HEK293 (cell line): Measurements from ENCODE around the gene FAM20B.

Source experiments
- CTCF ChIA-PET: fragments of 350-600 bp; formaldehyde crosslinking; extraction: SDS; loops from one replicate; lab custom pipeline; 2021; ENCODE audit warnings: antibody characterized with exemption; lab: Yijun Ruan, JAX
- POLR2A ChIA-PET: fragments of 300-600 bp; formaldehyde crosslinking; extraction: SDS; loops from one replicate; lab custom pipeline; 2020; ENCODE audit warnings: antibody characterized with exemption, inconsistent platforms; lab: Yijun Ruan, JAX
- H3K27ac ChIP-seq: fragments of 200-500 bp; sonication (Bioruptor generic); 2 replicates; pipeline ENCODE4 v1.5.1; 2014; ENCODE audit warnings: low read depth, low read length, control low read depth, inconsistent platforms; ENCODE audit errors: extremely low read depth
- H3K36me3 ChIP-seq, 2 experiments: fragments of 200-500 bp in 1 of 2; sonication (Bioruptor generic) in 1 of 2; 1 replicate in 1 of 2; 2 replicates in 1 of 2; pipeline ENCODE4 v1.5.1; 2014 to 2017; ENCODE audit warnings: inconsistent platforms in 2 of 2, low read length in 2 of 2; ENCODE audit not compliant: control insufficient read depth in 2 of 2, insufficient read depth in 1 of 2
- H3K4me1 ChIP-seq: fragments of 200-500 bp; sonication (Bioruptor generic); 2 replicates; pipeline ENCODE4 v1.5.1; 2014; ENCODE audit warnings: mild to moderate bottlenecking, low read length, inconsistent platforms; ENCODE audit not compliant: control insufficient read depth, insufficient read depth
- H3K4me3 ChIP-seq: 2 replicates; pipeline ENCODE4 v1.5.1; 2011; ENCODE audit warnings: low read depth, mild to moderate bottlenecking, control low read depth, low read length, moderate library complexity
- H3K9me3 ChIP-seq: fragments of 200-500 bp; sonication (Bioruptor generic); 2 replicates; pipeline ENCODE4 v1.5.1; 2014; ENCODE audit warnings: low read depth, low read length, inconsistent platforms; ENCODE audit not compliant: control insufficient read depth, insufficient read depth
- GFI1B ChIP-seq: fragments of 450-650 bp; formaldehyde crosslinking; IDR thresholded peaks from 2 replicates; pipeline ENCODE4 v1.5.1; 2016; ENCODE audit warnings: missing biosample characterization, missing genetic modification characterization
- KLF9 ChIP-seq: fragments of 450-650 bp; formaldehyde crosslinking; IDR thresholded peaks from 2 replicates; pipeline ENCODE4 v1.5.1; 2016; ENCODE audit warnings: missing biosample characterization, missing genetic modification characterization, low read depth
- RBAK ChIP-seq: fragments of 450-650 bp; formaldehyde crosslinking; IDR thresholded peaks from 2 replicates; pipeline ENCODE4 v1.5.1; 2016; ENCODE audit warnings: missing biosample characterization, missing genetic modification characterization
- SETDB1 ChIP-seq: IDR thresholded peaks from one replicate; pipeline ENCODE4 v1.6.1; 2017; ENCODE audit warnings: mild to moderate bottlenecking, low read length, moderate library complexity, mixed read lengths; ENCODE audit not compliant: insufficient read length
- WT1 ChIP-seq: fragments of 450-650 bp; formaldehyde crosslinking; IDR thresholded peaks from 2 replicates; pipeline ENCODE4 v1.5.1; 2016; ENCODE audit warnings: missing biosample characterization, missing genetic modification characterization
- ZBTB20 ChIP-seq: fragments of 450-650 bp; formaldehyde crosslinking; IDR thresholded peaks from 2 replicates; pipeline ENCODE4 v1.5.1; 2016; ENCODE audit warnings: missing biosample characterization, missing genetic modification characterization
- ZIC2 ChIP-seq: fragments of 450-650 bp; formaldehyde crosslinking; IDR thresholded peaks from 2 replicates; pipeline ENCODE4 v1.5.1; 2016; ENCODE audit warnings: missing biosample characterization, missing genetic modification characterization
- ZNF169 ChIP-seq: fragments of 450-650 bp; formaldehyde crosslinking; IDR thresholded peaks from 2 replicates; pipeline ENCODE4 v1.5.1; 2016; ENCODE audit warnings: missing biosample characterization, missing genetic modification characterization
- ZNF175 ChIP-seq: fragments of 450-650 bp; formaldehyde crosslinking; IDR thresholded peaks from 2 replicates; pipeline ENCODE4 v1.5.1; 2016; ENCODE audit warnings: missing biosample characterization, missing genetic modification characterization
- ZNF292 ChIP-seq: fragments of 450-650 bp; formaldehyde crosslinking; IDR thresholded peaks from 2 replicates; pipeline ENCODE4 v1.5.1; 2016; ENCODE audit warnings: low read depth, missing biosample characterization, missing genetic modification characterization, borderline replicate concordance
- ZNF501 ChIP-seq: fragments of 450-650 bp; formaldehyde crosslinking; IDR thresholded peaks from 2 replicates; pipeline ENCODE4 v1.5.1; 2016; ENCODE audit warnings: missing biosample characterization, missing genetic modification characterization
- ZNF548 ChIP-seq: fragments of 450-650 bp; formaldehyde crosslinking; IDR thresholded peaks from 2 replicates; pipeline ENCODE4 v1.5.1; 2016; ENCODE audit warnings: missing biosample characterization, missing genetic modification characterization
- ZNF549 ChIP-seq: fragments of 450-650 bp; IDR thresholded peaks from 2 replicates; pipeline ENCODE4 v1.5.1; 2018; ENCODE audit warnings: missing biosample characterization, missing genetic modification characterization, mild to moderate bottlenecking, inconsistent platforms, moderate library complexity
- ZNF560 ChIP-seq: fragments of 450-650 bp; formaldehyde crosslinking; IDR thresholded peaks from 2 replicates; pipeline ENCODE4 v1.5.1; 2017; ENCODE audit warnings: missing biosample characterization, missing genetic modification characterization, borderline replicate concordance
- ZNF658 ChIP-seq: fragments of 450-650 bp; formaldehyde crosslinking; IDR thresholded peaks from 2 replicates; pipeline ENCODE4; 2016; ENCODE audit warnings: missing biosample characterization, missing genetic modification characterization
- ZNF768 ChIP-seq: fragments of 450-650 bp; formaldehyde crosslinking; IDR thresholded peaks from 2 replicates; pipeline ENCODE4 v1.5.1; 2018; ENCODE audit warnings: missing biosample characterization, mild to moderate bottlenecking, missing genetic modification characterization
- TF ChIP-seq, protein P1 (sequence below): fragments of 450-650 bp; formaldehyde crosslinking; IDR thresholded peaks from 2 replicates; pipeline ENCODE4 v1.5.1; 2016; ENCODE audit warnings: missing biosample characterization, missing genetic modification characterization
- TF ChIP-seq, protein P2 (sequence below): fragments of 450-650 bp; formaldehyde crosslinking; IDR thresholded peaks from 2 replicates; pipeline ENCODE4 v1.5.1; 2016; ENCODE audit warnings: missing biosample characterization, missing genetic modification characterization
- TF ChIP-seq, protein P3 (sequence below): fragments of 450-650 bp; formaldehyde crosslinking; IDR thresholded peaks from 2 replicates; pipeline ENCODE4 v1.5.1; 2016; ENCODE audit warnings: missing biosample characterization, missing genetic modification characterization

Gene FAM20B

DNA sequence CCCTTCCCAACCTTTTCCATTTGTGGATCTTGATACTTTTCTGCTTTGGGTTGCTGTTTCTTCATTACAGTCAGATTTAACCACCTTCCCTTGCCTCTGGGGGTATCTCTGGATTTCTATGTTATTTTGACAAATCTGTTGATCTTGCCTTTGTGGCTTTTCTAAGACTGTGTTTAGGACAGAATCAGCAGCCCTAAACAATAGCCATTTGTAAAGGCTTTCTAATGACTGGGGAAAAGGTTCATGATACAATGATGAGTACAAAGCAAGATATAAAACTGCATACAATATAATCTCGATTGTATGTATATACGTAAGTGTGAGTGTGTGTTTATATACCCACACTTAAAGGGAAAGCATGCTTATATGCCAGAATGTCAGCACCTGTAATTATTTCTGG lies 27.8 kb downstream of the FAM20B start:
- Histone ChIP-seq H3K9me3 (no peaks in the 10 kb centered on the region), H3K4me3 (no peak overlapping the region), H3K4me1 (no peaks in the 10 kb centered on the region), H3K36me3 (peaks cover 3 to 36% of the 10 kb centered on the region in 2 experiments; a peak in 2 of 3 replicates), H3K27ac (no peak overlapping the region)
- TF ChIP-seq ZNF292 (tag by site-specific recombination) (no peak), KLF9 (tag by site-specific recombination) (no peak), ZNF501 (no peak), ZNF658 (tag by site-specific recombination) (no peak), ZNF175 (no peak), ZIC2 (no peak)
- TF ChIP-seq, protein P1, sequence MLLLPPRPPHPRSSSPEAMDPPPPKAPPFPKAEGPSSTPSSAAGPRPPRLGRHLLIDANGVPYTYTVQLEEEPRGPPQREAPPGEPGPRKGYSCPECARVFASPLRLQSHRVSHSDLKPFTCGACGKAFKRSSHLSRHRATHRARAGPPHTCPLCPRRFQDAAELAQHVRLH (tag by site-specific recombination) = no peak
- POLR2A ChIA-PET = no interaction called here
- CTCF ChIA-PET = interaction anchor here (0.6 kb wide), 1 partner anchor 317 kb away, joined by 3 read pairs; no protein-coding TSS in a partner anchor

DNA sequence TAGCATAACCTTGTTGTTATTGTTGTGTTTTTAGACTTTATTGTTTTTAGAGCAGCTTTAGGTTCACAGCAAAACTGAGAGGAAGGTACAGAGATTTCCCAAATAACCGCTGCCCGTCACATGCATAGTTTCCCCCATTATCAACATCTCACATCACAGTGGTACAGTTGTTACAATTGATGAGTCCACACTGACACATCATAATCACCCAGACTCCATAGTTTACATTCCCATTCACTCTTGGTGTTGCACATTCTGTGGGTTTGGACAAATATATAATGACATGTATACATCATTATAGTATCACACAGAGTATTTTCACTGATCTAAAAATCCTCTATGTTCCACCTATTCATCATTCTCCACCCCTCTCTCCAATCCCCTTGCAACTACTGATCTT lies 30.2 kb downstream of the FAM20B start:
- peaks cover 3 to 35% of the 10 kb centered on the region in 2 experiments for H3K36me3 ChIP-seq
- no peak overlapping the region for H3K27ac ChIP-seq
- no peak overlapping the region for H3K4me3 ChIP-seq
- no peaks in the 10 kb centered on the region for H3K4me1 ChIP-seq
- ChIA-PET CTCF (interaction anchor here (1.5 kb wide), 1 partner anchor 9 kb away, joined by 3 read pairs; no protein-coding TSS in a partner anchor), POLR2A (no interaction called here)
- TF ChIP-seq ZNF549 (tag by site-specific recombination) (peak; percentile 61; the same call in 1 of the 2 replicates), GFI1B (tag by site-specific recombination) (no peak)
- TF ChIP-seq, all 188 proteins: peak for 1
- H3K9me3 ChIP-seq = no peaks in the 10 kb centered on the region

DNA sequence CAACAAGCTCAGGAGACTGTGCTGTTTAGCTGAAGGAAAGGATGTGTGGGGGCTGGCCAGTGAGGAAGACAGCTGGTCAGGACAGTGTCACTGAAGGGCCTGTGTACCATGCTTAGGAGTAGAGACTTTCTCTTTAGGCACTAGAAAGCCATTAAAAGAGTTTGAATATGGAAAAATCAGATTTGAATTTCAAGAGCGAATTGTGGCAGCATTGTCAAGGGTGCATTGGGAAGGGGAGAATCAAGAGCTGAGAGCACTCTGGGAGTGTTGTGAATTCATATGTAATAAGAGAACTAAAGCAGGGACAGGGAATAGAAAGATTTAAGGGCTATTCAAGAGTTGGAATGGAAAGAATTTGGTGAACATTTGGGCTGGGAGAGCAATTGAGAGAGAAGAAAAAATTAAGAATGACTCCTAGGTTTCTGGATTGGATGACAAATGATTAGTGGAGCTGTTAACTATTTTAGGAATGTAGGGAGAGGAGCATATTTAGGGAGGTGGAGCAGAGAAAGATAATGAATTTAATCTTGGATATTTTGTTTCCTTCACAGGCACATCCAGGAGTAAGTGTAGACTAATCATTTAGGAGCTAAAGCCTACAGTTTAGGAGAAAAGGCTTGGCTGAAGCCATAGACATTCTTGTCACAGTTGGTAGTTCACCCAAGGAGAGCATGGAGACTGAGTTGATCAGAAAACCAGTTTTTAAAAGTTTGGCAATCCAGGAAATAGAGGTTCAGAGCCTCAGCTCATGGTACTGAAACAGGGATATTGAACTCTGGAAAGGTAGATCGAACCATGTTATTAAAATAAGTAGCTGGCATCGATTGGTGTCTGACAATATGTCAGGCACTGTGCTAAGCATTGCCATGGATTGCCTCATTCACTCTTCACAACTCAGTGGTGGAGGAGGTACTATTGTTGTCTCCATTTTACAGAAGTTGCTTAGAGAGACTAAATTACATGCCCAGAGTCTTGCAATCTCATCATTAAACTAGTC lies 33.1 kb downstream of the FAM20B start:
- H3K4me1 ChIP-seq = no peaks in the 10 kb centered on the region
- H3K36me3 ChIP-seq = peaks cover 3 to 39% of the 10 kb centered on the region in 2 experiments
- no peak overlapping the region for H3K4me3 ChIP-seq
- POLR2A ChIA-PET = no interaction called here
- CTCF ChIA-PET = interaction anchor here (0.5 to 0.7 kb wide), 2 partner anchors 35 to 284 kb away, joined by 3 to 5 read pairs; no protein-coding TSS in a partner anchor
- H3K9me3 ChIP-seq = no peaks in the 10 kb centered on the region
- TF ChIP-seq ZNF548 (no peak), WT1 (tag by site-specific recombination) (peak; percentile 14; the same call in 1 of the 2 replicates)
- TF ChIP-seq, all 188 proteins: peak for 1
- H3K27ac ChIP-seq = no peak overlapping the region

DNA sequence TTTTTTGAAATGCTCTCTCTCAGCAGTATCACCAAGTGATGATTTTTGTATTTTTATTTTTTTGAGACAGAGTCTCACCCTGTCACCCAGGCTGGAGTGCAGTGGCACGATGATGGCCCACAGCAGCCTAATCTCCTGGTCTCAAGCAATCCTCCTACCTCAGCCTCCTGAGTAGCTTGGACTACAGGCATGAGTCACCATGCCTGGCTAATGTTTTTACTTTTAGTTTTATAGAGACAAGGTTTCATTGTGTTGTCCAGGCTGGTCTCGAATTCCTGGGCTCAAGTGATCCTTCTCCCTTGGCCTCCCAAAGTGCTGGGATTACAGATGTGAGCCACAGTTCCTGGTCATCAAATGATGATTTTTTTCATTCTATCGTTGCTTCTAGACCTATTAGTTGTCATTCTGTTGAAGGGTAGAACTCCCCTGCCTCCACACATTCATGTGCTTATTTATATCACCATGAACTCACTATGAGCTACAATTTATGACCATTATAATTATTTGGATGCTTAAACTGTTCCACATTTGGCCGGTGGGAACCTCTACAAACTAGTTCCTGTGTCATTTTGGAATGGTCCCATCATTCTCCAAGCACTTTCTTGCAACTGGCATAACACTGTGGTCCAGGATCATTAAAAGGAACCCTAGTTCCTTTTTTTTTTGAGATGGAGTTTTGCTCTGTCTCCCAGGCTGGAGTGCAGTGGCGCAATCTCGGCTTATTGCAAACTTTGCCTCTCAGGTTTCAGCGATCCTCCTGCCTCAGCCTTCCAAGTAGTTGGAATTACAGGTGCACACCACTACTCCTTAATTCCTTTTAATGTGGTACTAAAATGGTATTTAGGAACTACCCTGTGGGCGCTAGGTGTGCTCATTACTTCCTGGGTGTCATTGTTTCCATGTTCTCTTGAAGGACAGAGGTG lies 35.9 kb downstream of the FAM20B start:
- H3K27ac ChIP-seq = no peak overlapping the region
- H3K9me3 ChIP-seq = no peaks in the 10 kb centered on the region
- ChIA-PET CTCF (interaction anchor here (1.7 kb wide), 1 partner anchor 17 kb away, joined by 5 read pairs; no protein-coding TSS in a partner anchor), POLR2A (no interaction called here)
- no peaks in the 10 kb centered on the region for H3K4me1 ChIP-seq
- H3K4me3 ChIP-seq = no peak overlapping the region
- peaks cover 0 to 38% of the 10 kb centered on the region in 2 experiments; a peak in 2 of 3 replicates for H3K36me3 ChIP-seq
- TF ChIP-seq SETDB1 (no peak), ZNF768 (no peak), RBAK (tag by site-specific recombination) (no peak), ZBTB20 (no peak), ZNF169 (tag by site-specific recombination) (no peak), ZNF560 (tag by site-specific recombination) (no peak)
- TF ChIP-seq, protein P2, sequence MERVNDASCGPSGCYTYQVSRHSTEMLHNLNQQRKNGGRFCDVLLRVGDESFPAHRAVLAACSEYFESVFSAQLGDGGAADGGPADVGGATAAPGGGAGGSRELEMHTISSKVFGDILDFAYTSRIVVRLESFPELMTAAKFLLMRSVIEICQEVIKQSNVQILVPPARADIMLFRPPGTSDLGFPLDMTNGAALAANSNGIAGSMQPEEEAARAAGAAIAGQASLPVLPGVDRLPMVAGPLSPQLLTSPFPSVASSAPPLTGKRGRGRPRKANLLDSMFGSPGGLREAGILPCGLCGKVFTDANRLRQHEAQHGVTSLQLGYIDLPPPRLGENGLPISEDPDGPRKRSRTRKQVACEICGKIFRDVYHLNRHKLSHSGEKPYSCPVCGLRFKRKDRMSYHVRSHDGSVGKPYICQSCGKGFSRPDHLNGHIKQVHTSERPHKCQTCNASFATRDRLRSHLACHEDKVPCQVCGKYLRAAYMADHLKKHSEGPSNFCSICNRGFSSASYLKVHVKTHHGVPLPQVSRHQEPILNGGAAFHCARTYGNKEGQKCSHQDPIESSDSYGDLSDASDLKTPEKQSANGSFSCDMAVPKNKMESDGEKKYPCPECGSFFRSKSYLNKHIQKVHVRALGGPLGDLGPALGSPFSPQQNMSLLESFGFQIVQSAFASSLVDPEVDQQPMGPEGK (tag by site-specific recombination) = no peak
- TF ChIP-seq, protein P3, sequence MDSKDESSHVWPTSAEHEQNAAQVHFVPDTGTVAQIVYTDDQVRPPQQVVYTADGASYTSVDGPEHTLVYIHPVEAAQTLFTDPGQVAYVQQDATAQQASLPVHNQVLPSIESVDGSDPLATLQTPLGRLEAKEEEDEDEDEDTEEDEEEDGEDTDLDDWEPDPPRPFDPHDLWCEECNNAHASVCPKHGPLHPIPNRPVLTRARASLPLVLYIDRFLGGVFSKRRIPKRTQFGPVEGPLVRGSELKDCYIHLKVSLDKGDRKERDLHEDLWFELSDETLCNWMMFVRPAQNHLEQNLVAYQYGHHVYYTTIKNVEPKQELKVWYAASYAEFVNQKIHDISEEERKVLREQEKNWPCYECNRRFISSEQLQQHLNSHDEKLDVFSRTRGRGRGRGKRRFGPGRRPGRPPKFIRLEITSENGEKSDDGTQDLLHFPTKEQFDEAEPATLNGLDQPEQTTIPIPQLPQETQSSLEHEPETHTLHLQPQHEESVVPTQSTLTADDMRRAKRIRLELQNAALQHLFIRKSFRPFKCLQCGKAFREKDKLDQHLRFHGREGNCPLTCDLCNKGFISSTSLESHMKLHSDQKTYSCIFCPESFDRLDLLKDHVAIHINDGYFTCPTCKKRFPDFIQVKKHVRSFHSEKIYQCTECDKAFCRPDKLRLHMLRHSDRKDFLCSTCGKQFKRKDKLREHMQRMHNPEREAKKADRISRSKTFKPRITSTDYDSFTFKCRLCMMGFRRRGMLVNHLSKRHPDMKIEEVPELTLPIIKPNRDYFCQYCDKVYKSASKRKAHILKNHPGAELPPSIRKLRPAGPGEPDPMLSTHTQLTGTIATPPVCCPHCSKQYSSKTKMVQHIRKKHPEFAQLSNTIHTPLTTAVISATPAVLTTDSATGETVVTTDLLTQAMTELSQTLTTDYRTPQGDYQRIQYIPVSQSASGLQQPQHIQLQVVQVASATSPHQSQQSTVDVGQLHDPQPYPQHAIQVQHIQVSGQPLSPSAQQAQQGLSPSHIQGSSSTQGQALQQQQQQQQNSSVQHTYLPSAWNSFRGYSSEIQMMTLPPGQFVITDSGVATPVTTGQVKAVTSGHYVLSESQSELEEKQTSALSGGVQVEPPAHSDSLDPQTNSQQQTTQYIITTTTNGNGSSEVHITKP = no peak
